K562 (cell line): ENCODE results near the gene DPP8. TPM values are rescaled to one million over a fixed set of nuclear protein-coding genes. Genes with fewer than 3 reads are reported as not detected.

Experiments used
- ATAC-seq: fragments of 200-7000 bp; cut with Tn5 transposase; 3 replicates; pipeline ENCODE4 v1.9.1; 2020; ENCODE audit warnings: moderate library complexity
- BruUV-seq: library from RNA; stranded (reverse); fragments of 400-500 nt; replicated peaks from 2 replicates; lab custom pipeline; 2021; lab: Mats Ljungman, UMichigan
- CTCF ChIA-PET: fragments of 300-600 bp; formaldehyde crosslinking; extraction: SDS; loops from one replicate; lab custom pipeline; 2021; ENCODE audit warnings: low intra/inter-chr PET ratio; lab: Yijun Ruan, JAX
- POLR2A ChIA-PET: fragments of 300-600, 350-650 bp; sonication (Branson Sonifier 250); formaldehyde crosslinking; extraction: SDS; loops from one replicate; lab custom pipeline; 2021; ENCODE audit warnings: antibody characterized with exemption, inconsistent platforms; lab: Yijun Ruan, JAX
- DNase-seq, 4 experiments: peaks; one replicate each; pipeline versions ENCODE4 v3.0.0 to v3.0.0-alpha.2; 2011 to 2018; ENCODE audit warnings: low spot score in 3 of 4, mixed read lengths in 3 of 4; ENCODE audit errors: extremely low read depth in 1 of 4
- FAIRE-seq: peaks from 2 replicates; lab custom pipeline; 2011; peaks lifted over from hg19 to GRCh38; lab: Jason Lieb, UNC
- H2AFZ ChIP-seq: 2 replicates; pipeline ENCODE4 v1.6.0; 2011; ENCODE audit warnings: low read depth, low read length, control low read depth, inconsistent platforms
- H3K27ac ChIP-seq: fragments of 200-600 bp; 3 replicates; pipeline ENCODE4 v1.8.0; 2011; ENCODE audit warnings: low read depth, mild to moderate bottlenecking, control low read depth, inconsistent platforms, low read length, moderate library complexity, mixed read lengths; ENCODE audit errors: extremely low read depth
- H3K27me3 ChIP-seq, 2 experiments: fragments of 300-600 bp in 1 of 2; 2 replicates in 1 of 2; 3 replicates in 1 of 2; pipeline versions ENCODE4 v1.6.0 to v1.8.0; 2011; ENCODE audit warnings: inconsistent platforms in 2 of 2, low read length in 2 of 2, mild to moderate bottlenecking in 1 of 2, mixed read lengths in 1 of 2, moderate library complexity in 1 of 2; ENCODE audit not compliant: control insufficient read depth in 2 of 2, insufficient read depth in 2 of 2
- H3K36me3 ChIP-seq: fragments of 300-600 bp; 3 replicates; pipeline ENCODE4 v1.8.0; 2011; ENCODE audit warnings: mild to moderate bottlenecking, low read length, inconsistent platforms; ENCODE audit not compliant: control insufficient read depth, insufficient read depth
- H3K4me1 ChIP-seq, 2 experiments: fragments of 200-600 bp in 1 of 2; replicated peaks in 1 of 2; 2 replicates in 1 of 2; 3 replicates in 1 of 2; pipeline versions ENCODE4 v1.5.1 to v1.8.0; 2011; ENCODE audit warnings: inconsistent platforms in 2 of 2, low read length in 2 of 2, mild to moderate bottlenecking in 1 of 2, mixed read lengths in 1 of 2, moderate library complexity in 1 of 2; ENCODE audit not compliant: control insufficient read depth in 2 of 2, insufficient read depth in 2 of 2
- H3K4me2 ChIP-seq: 2 replicates; pipeline ENCODE4 v1.6.1; 2011; ENCODE audit warnings: low read length, control low read depth, inconsistent platforms, mixed read lengths; ENCODE audit not compliant: insufficient read depth
- H3K4me3 ChIP-seq: fragments of 200-600 bp; sonication (generic), shearing (Covaris generic); 2 replicates; pipeline ENCODE4 v1.5.1; 2016; ENCODE audit warnings: control low read depth, inconsistent platforms
- H3K79me2 ChIP-seq: fragments of 200-600 bp; 3 replicates; pipeline ENCODE4 v1.8.0; 2011; ENCODE audit warnings: low read length, inconsistent platforms; ENCODE audit not compliant: control insufficient read depth, insufficient read depth
- H3K9ac ChIP-seq, 2 experiments: 2 replicates each; pipeline versions ENCODE4 v1.6.0 to v1.6.1; 2011; ENCODE audit warnings: low read depth in 2 of 2, low read length in 2 of 2, control low read depth in 1 of 2, inconsistent platforms in 1 of 2, mild to moderate bottlenecking in 1 of 2, mixed read lengths in 1 of 2; ENCODE audit not compliant: insufficient read depth in 1 of 2
- H3K9me1 ChIP-seq: one replicate; pipeline ENCODE4 v1.6.0; 2011; ENCODE audit warnings: inconsistent platforms, mild to moderate bottlenecking, low read length, moderate library complexity; ENCODE audit not compliant: control insufficient read depth, insufficient read depth
- H3K9me3 ChIP-seq: replicated peaks from 2 replicates; pipeline ENCODE4 v1.5.1; 2011; ENCODE audit warnings: low read depth, low read length, inconsistent platforms; ENCODE audit not compliant: control insufficient read depth, insufficient read depth
- H4K20me1 ChIP-seq: replicated peaks from 2 replicates; pipeline ENCODE4 v1.6.1; 2011; ENCODE audit warnings: low read length, inconsistent platforms, mixed read lengths; ENCODE audit not compliant: control insufficient read depth, insufficient read depth
- BMI1 ChIP-seq: fragments of 150-350 bp; IDR thresholded peaks from 2 replicates; pipeline ENCODE4 v1.6.1; 2014; ENCODE audit warnings: low read length
- MITF ChIP-seq: IDR thresholded peaks from 2 replicates; pipeline ENCODE4 v1.6.1; 2014; ENCODE audit warnings: antibody characterized with exemption
- RBM25 ChIP-seq: fragments of 200-400 bp; formaldehyde crosslinking; IDR thresholded peaks from 2 replicates; pipeline ENCODE4 v1.6.1; 2018; ENCODE audit warnings: low read length, low read depth, moderate library complexity; ENCODE audit not compliant: severe bottlenecking
- SREBF2 ChIP-seq: sonication (generic); formaldehyde crosslinking; IDR thresholded peaks from 2 replicates; pipeline ENCODE4 v1.4.0; 2020; ENCODE audit warnings: mild to moderate bottlenecking, missing genetic modification reagents
- SRSF3 ChIP-seq: fragments of 200-400 bp; formaldehyde crosslinking; IDR thresholded peaks from 2 replicates; pipeline ENCODE4 v1.6.1; 2016; ENCODE audit warnings: mild to moderate bottlenecking, low read length, moderate library complexity; ENCODE audit not compliant: insufficient read depth
- ZNF12 ChIP-seq: sonication (generic); formaldehyde crosslinking; IDR thresholded peaks from 2 replicates; pipeline ENCODE4 v1.4.0; 2020; ENCODE audit warnings: mild to moderate bottlenecking, missing genetic modification reagents
- ZNF212 ChIP-seq: fragments of 450-650 bp; formaldehyde crosslinking; IDR thresholded peaks from 2 replicates; pipeline ENCODE4 v1.4.0; 2020; ENCODE audit warnings: mild to moderate bottlenecking
- ZNF217 ChIP-seq: sonication (generic); formaldehyde crosslinking; IDR thresholded peaks from 2 replicates; pipeline ENCODE4 v1.8.0; 2022; ENCODE audit warnings: mild to moderate bottlenecking, missing genetic modification reagents
- ZNF830 ChIP-seq: fragments of 250-450 bp; sonication (Bioruptor Pico); IDR thresholded peaks from 2 replicates; pipeline ENCODE4 v1.5.0; 2021; ENCODE audit warnings: mild to moderate bottlenecking
- WGBS: fragments of 100-300 bp; shearing (Covaris generic); methylation state at CpG from one replicate; pipeline ENCODE4 v1.1.6; 2016; ENCODE audit warnings: low coverage, mixed read lengths; ENCODE audit not compliant: insufficient coverage; ENCODE audit errors: missing lambda C conversion rate; 5-methylcytosine and 5-hydroxymethylcytosine counted together
- in situ Hi-C: fragments of 300-500 bp; cut with MboI; formaldehyde crosslinking; loops from 4 replicates; pipeline ENCODE4 v1.15.0; 2018; ENCODE audit warnings: inconsistent platforms, mixed read lengths
- intact Hi-C: fragments of 100-400 bp; cut with micrococcal nuclease; formaldehyde crosslinking; loops from 2 replicates; pipeline ENCODE4 v1.14.2; 2022
- polyA plus RNA-seq, 8 experiments: library from polyadenylated mRNA; depleted of rRNA in 4 of 8; stranded (reverse) in 5 of 8; unstranded in 3 of 8; fragments of >200 nt; fragmentation: Nextera tagmentation in 2 of 8; fragmentation: Illumina TruSeq in 1 of 8; extraction: Ambion mirVana in 2 of 8; extraction: Trizol in 1 of 8; gene quantifications; 2 replicates each; pipeline versions ENCODE4 v1.2.1 to v1.2.3, GENCODE V29; 2011 to 2014; ENCODE audit warnings: inconsistent platforms in 1 of 8, missing spikeins in 1 of 8
- total RNA-seq, 7 experiments: library from RNA; depleted of rRNA in 6 of 7; stranded (reverse); fragments of >200 nt in 6 of 7; fragmentation: Illumina TruSeq in 2 of 7; extraction: Trizol in 2 of 7; gene quantifications; 2 replicates each; pipeline versions ENCODE4 v1.2.1 to v1.2.3, GENCODE V29; 2011 to 2021; ENCODE audit warnings: low replicate concordance in 1 of 7
- TF ChIP-seq, protein P1 (sequence below): sonication (generic); IDR thresholded peaks from 2 replicates; pipeline ENCODE4 v1.6.1; 2016

DPP8 gene
- total and polyA plus RNA-seq, 9 of the 15 experiments (the other 6 are each of a cell fraction or from before 2014, with no cell fraction given): 5.5 to 36.7 (median 20.7) TPM

DNA sequence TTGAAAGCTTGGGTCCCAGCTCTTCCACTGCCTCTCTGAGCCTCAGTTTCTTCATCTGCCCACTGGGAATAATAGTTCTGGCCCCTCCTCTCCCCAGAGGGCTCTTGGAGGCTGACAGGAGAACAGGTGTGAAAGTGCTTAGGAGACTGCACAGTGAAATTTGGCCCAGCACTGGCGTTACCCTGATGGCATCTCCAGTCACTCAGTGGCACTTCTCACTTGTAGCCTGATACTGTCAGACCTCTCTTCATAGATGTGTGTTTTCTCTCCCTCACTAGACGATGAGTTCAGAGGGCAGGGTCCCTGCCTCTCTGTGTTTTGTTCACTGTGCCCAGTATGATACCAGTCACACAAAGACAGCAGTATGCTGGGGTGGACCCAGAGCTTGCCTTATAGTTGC is 117.5 kb downstream of the DPP8 start (continued):
- no peak for TF ChIP-seq ZNF12 (CRISPR knock-in tag)
- no peak for TF ChIP-seq BMI1
- TF ChIP-seq ZNF212 (CRISPR knock-in tag): no peak
- no peak for TF ChIP-seq SRSF3

GRCh38 chr15:65399001-65399706 is 118.3 kb downstream of the DPP8 start:
- no peak for ATAC-seq
- FAIRE-seq: no peak
- CTCF ChIA-PET: interaction anchor here (0.5 to 0.6 kb wide), 2 partner anchors 129 to 339 kb away, joined by 3 read pairs; no protein-coding TSS in a partner anchor
- no peak overlapping the region for H2AFZ ChIP-seq
- no peak overlapping the region for H3K27ac ChIP-seq
- H3K9ac ChIP-seq: no peak overlapping the region
- no peaks in the 10 kb centered on the region for H4K20me1 ChIP-seq
- in situ Hi-C loops: no loop called here
- TF ChIP-seq, protein P1, sequence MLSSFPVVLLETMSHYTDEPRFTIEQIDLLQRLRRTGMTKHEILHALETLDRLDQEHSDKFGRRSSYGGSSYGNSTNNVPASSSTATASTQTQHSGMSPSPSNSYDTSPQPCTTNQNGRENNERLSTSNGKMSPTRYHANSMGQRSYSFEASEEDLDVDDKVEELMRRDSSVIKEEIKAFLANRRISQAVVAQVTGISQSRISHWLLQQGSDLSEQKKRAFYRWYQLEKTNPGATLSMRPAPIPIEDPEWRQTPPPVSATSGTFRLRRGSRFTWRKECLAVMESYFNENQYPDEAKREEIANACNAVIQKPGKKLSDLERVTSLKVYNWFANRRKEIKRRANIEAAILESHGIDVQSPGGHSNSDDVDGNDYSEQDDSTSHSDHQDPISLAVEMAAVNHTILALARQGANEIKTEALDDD: peak; percentile 49; the same call in 1 of the 2 replicates
- no peak for TF ChIP-seq MITF
- no peak for TF ChIP-seq RBM25
- no peak for TF ChIP-seq ZNF217
- TF ChIP-seq SREBF2 (CRISPR knock-in tag): no peak
- no peak for TF ChIP-seq ZNF830 (CRISPR knock-in tag)
- TF ChIP-seq, all 486 proteins: peak for 1
- BruUV-seq: no TSS peak
- Histone ChIP-seq H3K4me3 (no peak overlapping the region), H3K4me2 (no peak overlapping the region), H3K4me1 (peaks cover 4 to 16% of the 10 kb centered on the region in 2 experiments; a peak in 3 of 5 replicates), H3K27me3 (peaks cover 34 to 67% of the 10 kb centered on the region in 2 experiments), H3K79me2 (no peaks in the 10 kb centered on the region), H3K9me1 (no peaks in the 10 kb centered on the region), H3K9me3 (no peaks in the 10 kb centered on the region), H3K36me3 (no peaks in the 10 kb centered on the region)
- POLR2A ChIA-PET: interaction anchor here (0.7 to 3.1 kb wide), 4 partner anchors 16 to 335 kb away, joined by 3 to 16 read pairs (median 3); partner anchors contain the start of gene RNU5B-1
- WGBS: 5% methylated on average over 11 of the region's 11 CpGs
- no peak for DNase-seq
- intact Hi-C loops: no loop called here
